A549 (cell line): ENCODE data around the gene MYB.

Experiments
- CHD2 ChIP-seq: fragments of 150-350 bp; IDR thresholded peaks from 2 replicates; pipeline ENCODE4 v1.6.1; 2014; ENCODE audit warnings: low read length; ENCODE audit not compliant: partially characterized antibody
- TF ChIP-seq, protein P1 (sequence below): fragments of >200 bp; sonication (Bioruptor Twin); formaldehyde crosslinking; IDR thresholded peaks from 3 replicates; pipeline ENCODE4 v1.5.1; 2016

DNA sequence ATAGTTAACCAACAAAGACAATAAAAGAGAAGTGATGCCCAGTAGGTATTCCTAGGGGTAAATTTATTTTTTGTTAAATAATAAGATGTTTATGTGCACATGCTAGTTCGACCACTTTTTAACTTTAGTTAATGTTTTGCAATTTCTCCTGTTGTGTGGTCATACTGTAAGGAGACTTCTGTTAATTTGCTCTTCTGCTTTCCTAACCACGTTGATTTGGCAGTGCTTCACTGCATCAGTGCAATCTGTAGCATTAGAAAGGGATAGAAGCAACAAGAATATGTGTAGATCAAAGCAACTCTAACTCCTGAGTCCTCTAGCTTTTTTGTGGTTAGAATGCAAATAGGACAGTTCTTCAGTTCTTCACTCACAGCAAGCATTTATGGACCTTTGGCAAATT is 13.9 kb downstream of the MYB start:
- TF ChIP-seq, protein P1, sequence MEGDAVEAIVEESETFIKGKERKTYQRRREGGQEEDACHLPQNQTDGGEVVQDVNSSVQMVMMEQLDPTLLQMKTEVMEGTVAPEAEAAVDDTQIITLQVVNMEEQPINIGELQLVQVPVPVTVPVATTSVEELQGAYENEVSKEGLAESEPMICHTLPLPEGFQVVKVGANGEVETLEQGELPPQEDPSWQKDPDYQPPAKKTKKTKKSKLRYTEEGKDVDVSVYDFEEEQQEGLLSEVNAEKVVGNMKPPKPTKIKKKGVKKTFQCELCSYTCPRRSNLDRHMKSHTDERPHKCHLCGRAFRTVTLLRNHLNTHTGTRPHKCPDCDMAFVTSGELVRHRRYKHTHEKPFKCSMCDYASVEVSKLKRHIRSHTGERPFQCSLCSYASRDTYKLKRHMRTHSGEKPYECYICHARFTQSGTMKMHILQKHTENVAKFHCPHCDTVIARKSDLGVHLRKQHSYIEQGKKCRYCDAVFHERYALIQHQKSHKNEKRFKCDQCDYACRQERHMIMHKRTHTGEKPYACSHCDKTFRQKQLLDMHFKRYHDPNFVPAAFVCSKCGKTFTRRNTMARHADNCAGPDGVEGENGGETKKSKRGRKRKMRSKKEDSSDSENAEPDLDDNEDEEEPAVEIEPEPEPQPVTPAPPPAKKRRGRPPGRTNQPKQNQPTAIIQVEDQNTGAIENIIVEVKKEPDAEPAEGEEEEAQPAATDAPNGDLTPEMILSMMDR, result no peak
- no peak for TF ChIP-seq CHD2
